Liver (tissue), 9 donors: Measurements from ENCODE around the gene FAAP100. TPM values are rescaled to one million over a fixed set of nuclear protein-coding genes. Genes with fewer than 3 reads are reported as not detected.

Source experiments
- DNase-seq: peaks from one replicate; pipeline ENCODE4 v3.0.0-alpha.2; 2017; ENCODE audit warnings: low spot score
- H3K27ac ChIP-seq, 2 donors: one replicate each; pipeline ENCODE4 v1.7.0; 2013; ENCODE audit warnings: inconsistent platforms in 2 of 2, low read length in 2 of 2, control low read depth in 1 of 2, low read depth in 1 of 2, mild to moderate bottlenecking in 1 of 2
- H3K27me3 ChIP-seq, 4 donors: one replicate each; pipeline versions ENCODE4 v1.6.1 to v1.7.0; 2013; ENCODE audit warnings: low read length in 3 of 4, inconsistent platforms in 1 of 4, mild to moderate bottlenecking in 1 of 4, moderate library complexity in 1 of 4; ENCODE audit not compliant: control insufficient read depth in 4 of 4, insufficient read depth in 4 of 4
- H3K36me3 ChIP-seq, 4 donors: one replicate each; pipeline versions ENCODE4 v1.6.1 to v1.7.0; 2013; ENCODE audit warnings: low read length in 3 of 4, mild to moderate bottlenecking in 3 of 4, low read depth in 1 of 4, moderate library complexity in 1 of 4; ENCODE audit not compliant: control insufficient read depth in 4 of 4, insufficient read depth in 3 of 4
- H3K4me1 ChIP-seq, 4 donors: one replicate each; pipeline versions ENCODE4 v1.6.1 to v1.7.0; 2013; ENCODE audit warnings: low read length in 3 of 4, mild to moderate bottlenecking in 3 of 4, moderate library complexity in 1 of 4; ENCODE audit not compliant: control insufficient read depth in 4 of 4, insufficient read depth in 4 of 4
- H3K4me3 ChIP-seq, 3 donors: one replicate each; pipeline versions ENCODE4 v1.6.1 to v1.7.0; 2013; ENCODE audit warnings: low read length in 3 of 3, control low read depth in 1 of 3, low read depth in 1 of 3, mild to moderate bottlenecking in 1 of 3
- H3K9ac ChIP-seq, 2 donors: one replicate each; pipeline ENCODE4 v1.7.0; 2013; ENCODE audit warnings: low read length in 2 of 2, mild to moderate bottlenecking in 2 of 2, moderate library complexity in 2 of 2, control low read depth in 1 of 2, low read depth in 1 of 2
- H3K9me3 ChIP-seq, 4 donors: one replicate each; pipeline versions ENCODE4 v1.6.1 to v1.7.0; 2013; ENCODE audit warnings: low read length in 3 of 4; ENCODE audit not compliant: control insufficient read depth in 4 of 4
- EGR1 ChIP-seq, 2 donors: IDR thresholded peaks; 2 replicates each; pipeline ENCODE4 v1.6.1; 2016 to 2018; ENCODE audit warnings: antibody characterized with exemption in 2 of 2, low read depth in 2 of 2
- FOXA2 ChIP-seq: IDR thresholded peaks from 2 replicates; pipeline ENCODE4 v1.6.1; 2016; ENCODE audit warnings: antibody characterized with exemption
- GABPA ChIP-seq, 2 donors: IDR thresholded peaks in 1 of 2; conservative IDR thresholded peaks in 1 of 2; 2 replicates each; pipeline ENCODE4 v1.6.1; 2016; ENCODE audit warnings: antibody characterized with exemption in 2 of 2, mild to moderate bottlenecking in 1 of 2, moderate library complexity in 1 of 2
- HNF4A ChIP-seq, 2 donors: conservative IDR thresholded peaks; 2 replicates each; pipeline ENCODE4 v1.6.1; 2016; ENCODE audit warnings: antibody characterized with exemption in 2 of 2, mild to moderate bottlenecking in 2 of 2
- HNF4G ChIP-seq: IDR thresholded peaks from 2 replicates; pipeline ENCODE4 v1.6.1; 2016; ENCODE audit warnings: antibody characterized with exemption
- JUND ChIP-seq, 2 donors: IDR thresholded peaks; 2 replicates each; pipeline ENCODE4 v1.6.1; 2016; ENCODE audit warnings: antibody characterized with exemption in 2 of 2
- RXRA ChIP-seq, 2 donors: IDR thresholded peaks; 2 replicates each; pipeline ENCODE4 v1.6.1; 2017 to 2018; ENCODE audit warnings: antibody characterized with exemption in 2 of 2, mild to moderate bottlenecking in 1 of 2
- TAF1 ChIP-seq: conservative IDR thresholded peaks from 2 replicates; pipeline ENCODE4 v1.6.1; 2016; ENCODE audit warnings: antibody characterized with exemption, mild to moderate bottlenecking
- YY1 ChIP-seq: IDR thresholded peaks from 2 replicates; pipeline ENCODE4 v1.6.1; 2016; ENCODE audit warnings: antibody characterized with exemption, mild to moderate bottlenecking
- WGBS: extraction: QIAGEN DNeasy Blood & Tissue Kit; methylation state at CpG from one replicate; pipeline ENCODE4 v1.1.7; 2013; 5-methylcytosine and 5-hydroxymethylcytosine counted together
- polyA plus RNA-seq, 2 donors: library from polyadenylated mRNA; stranded (reverse) in 1 of 2; unstranded in 1 of 2; fragments of 200-250 nt in 1 of 2; fragments of >200 nt in 1 of 2; fragmentation: Nextera tagmentation in 1 of 2; extraction: Ambion mirVana in 1 of 2; gene quantifications; one replicate each; pipeline versions ENCODE4 v1.2.1 to v1.2.3, GENCODE V29; 2013 to 2015
- total RNA-seq, 2 donors: library from RNA; depleted of rRNA; stranded (reverse); fragments of >200 nt; gene quantifications; one replicate each; pipeline ENCODE4 v1.2.3, GENCODE V29; 2014
- TF ChIP-seq, protein P1 (sequence below): IDR thresholded peaks from 2 replicates; pipeline ENCODE4 v1.6.1; 2016; ENCODE audit warnings: antibody characterized with exemption, mild to moderate bottlenecking
- TF ChIP-seq, protein P2 (sequence below): fragments of 150-350 bp; IDR thresholded peaks from 2 replicates; pipeline ENCODE4 v1.5.1; 2017; ENCODE audit warnings: improper control_type of control experiment, low read depth, low read length; ENCODE audit not compliant: missing input control
- TF ChIP-seq, protein P3 (sequence below): IDR thresholded peaks from 2 replicates; pipeline ENCODE4 v1.6.1; 2016; ENCODE audit warnings: antibody characterized with exemption
- TF ChIP-seq, protein P4 (sequence below): IDR thresholded peaks from 2 replicates; pipeline ENCODE4 v1.6.1; 2016; ENCODE audit warnings: antibody characterized with exemption
- donor health status: healthy.
- donor health status: healthy.
- donor health status: healthy.
- donor health status: healthy.
- donor health status: healthy.

The FAAP100 gene
- total and polyA plus RNA-seq, 4 donors, result 8.1 to 14.7 (median 9.7) TPM

DNA sequence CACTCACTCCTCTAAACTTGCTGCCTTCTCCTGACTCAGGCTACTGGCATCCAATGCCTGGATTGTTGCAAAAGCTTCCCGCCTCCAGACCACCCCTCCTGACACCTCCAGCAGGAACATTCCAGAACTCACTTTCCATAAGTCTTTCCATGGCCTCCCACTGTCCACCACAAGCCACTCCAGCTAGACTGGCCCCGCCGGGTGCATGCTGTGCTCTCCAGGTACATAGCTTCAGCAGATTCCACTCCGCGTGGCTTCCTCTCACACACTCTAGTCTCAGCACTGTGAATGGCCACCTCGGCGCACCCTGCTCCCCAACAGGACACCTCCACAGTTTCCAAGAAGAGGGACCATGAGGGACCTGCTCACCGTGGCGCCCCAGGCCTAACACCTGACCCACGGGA is 25.9 kb upstream of the FAAP100 start:
- H3K9ac ChIP-seq, result no peak overlapping the region
- no peaks in the 10 kb centered on the region for H3K27me3 ChIP-seq
- H3K4me1 ChIP-seq, result peaks cover 3 to 13% (median 8%) of the 10 kb centered on the region in 4 donors
- H3K36me3 ChIP-seq, result peaks cover 14 to 44% (median 19%) of the 10 kb centered on the region in 4 donors
- no peak overlapping the region for H3K4me3 ChIP-seq
- DNase-seq, result no peak
- 97% methylated on average over 10 of the region's 10 CpGs for WGBS
- peak overlapping the region in 1 of 2 donors; percentile 5 for H3K27ac ChIP-seq
- no peaks in the 10 kb centered on the region for H3K9me3 ChIP-seq
- TF ChIP-seq JUND (IDR thresholded peaks at IDR 0.05) (no peak), TAF1 (no peak), RXRA (IDR thresholded peaks at IDR 0.05) (no peak), GABPA (IDR thresholded peaks at IDR 0.05 in 1 of 2, conservative IDR thresholded peaks at IDR 0.05 in 1 of 2) (no peak), HNF4A (conservative IDR thresholded peaks at IDR 0.05) (no peak)
- TF ChIP-seq, protein P1, sequence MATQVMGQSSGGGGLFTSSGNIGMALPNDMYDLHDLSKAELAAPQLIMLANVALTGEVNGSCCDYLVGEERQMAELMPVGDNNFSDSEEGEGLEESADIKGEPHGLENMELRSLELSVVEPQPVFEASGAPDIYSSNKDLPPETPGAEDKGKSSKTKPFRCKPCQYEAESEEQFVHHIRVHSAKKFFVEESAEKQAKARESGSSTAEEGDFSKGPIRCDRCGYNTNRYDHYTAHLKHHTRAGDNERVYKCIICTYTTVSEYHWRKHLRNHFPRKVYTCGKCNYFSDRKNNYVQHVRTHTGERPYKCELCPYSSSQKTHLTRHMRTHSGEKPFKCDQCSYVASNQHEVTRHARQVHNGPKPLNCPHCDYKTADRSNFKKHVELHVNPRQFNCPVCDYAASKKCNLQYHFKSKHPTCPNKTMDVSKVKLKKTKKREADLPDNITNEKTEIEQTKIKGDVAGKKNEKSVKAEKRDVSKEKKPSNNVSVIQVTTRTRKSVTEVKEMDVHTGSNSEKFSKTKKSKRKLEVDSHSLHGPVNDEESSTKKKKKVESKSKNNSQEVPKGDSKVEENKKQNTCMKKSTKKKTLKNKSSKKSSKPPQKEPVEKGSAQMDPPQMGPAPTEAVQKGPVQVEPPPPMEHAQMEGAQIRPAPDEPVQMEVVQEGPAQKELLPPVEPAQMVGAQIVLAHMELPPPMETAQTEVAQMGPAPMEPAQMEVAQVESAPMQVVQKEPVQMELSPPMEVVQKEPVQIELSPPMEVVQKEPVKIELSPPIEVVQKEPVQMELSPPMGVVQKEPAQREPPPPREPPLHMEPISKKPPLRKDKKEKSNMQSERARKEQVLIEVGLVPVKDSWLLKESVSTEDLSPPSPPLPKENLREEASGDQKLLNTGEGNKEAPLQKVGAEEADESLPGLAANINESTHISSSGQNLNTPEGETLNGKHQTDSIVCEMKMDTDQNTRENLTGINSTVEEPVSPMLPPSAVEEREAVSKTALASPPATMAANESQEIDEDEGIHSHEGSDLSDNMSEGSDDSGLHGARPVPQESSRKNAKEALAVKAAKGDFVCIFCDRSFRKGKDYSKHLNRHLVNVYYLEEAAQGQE, result no peak

DNA sequence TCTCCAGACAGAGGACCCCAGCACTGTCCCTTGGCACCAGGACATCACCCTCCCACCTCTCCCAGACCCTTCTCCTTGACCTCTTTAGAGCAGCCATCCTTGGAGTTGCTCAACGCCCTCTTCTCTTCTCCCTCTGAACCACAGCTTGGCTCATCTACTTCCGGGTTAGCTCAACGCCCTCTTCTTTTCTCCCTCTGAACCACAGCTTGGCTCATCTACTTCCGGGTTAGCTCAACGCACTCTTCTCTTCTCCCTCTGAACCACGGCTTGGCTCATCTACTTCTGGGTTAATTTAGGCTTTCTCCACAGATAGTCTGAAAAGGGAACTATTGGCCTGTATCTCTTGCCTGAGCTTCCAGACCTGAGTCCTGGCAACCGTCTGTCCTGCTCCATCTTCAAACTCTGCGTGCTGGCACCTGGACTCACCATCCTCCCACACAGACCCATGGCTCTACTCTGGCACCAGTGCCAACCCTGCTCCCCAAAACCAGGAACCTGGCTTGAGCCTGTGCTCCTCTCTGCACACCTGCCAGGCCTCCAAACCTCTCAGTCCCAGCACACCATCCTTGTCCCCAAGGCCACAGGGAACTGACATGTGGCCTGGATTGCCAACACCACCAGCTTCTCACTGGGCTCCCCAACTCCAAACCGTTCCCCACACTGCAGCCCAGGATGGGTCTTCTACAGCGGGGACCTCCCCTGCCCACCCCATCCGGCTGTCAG is 25.3 kb upstream of the FAAP100 start:
- no peak overlapping the region for H3K9ac ChIP-seq
- WGBS, result 87% methylated on average over 11 of the region's 11 CpGs
- H3K27me3 ChIP-seq, result no peaks in the 10 kb centered on the region
- peaks cover 16 to 38% (median 20%) of the 10 kb centered on the region in 4 donors for H3K36me3 ChIP-seq
- H3K27ac ChIP-seq, result no peak overlapping the region
- H3K9me3 ChIP-seq, result no peaks in the 10 kb centered on the region
- TF ChIP-seq, protein P2, sequence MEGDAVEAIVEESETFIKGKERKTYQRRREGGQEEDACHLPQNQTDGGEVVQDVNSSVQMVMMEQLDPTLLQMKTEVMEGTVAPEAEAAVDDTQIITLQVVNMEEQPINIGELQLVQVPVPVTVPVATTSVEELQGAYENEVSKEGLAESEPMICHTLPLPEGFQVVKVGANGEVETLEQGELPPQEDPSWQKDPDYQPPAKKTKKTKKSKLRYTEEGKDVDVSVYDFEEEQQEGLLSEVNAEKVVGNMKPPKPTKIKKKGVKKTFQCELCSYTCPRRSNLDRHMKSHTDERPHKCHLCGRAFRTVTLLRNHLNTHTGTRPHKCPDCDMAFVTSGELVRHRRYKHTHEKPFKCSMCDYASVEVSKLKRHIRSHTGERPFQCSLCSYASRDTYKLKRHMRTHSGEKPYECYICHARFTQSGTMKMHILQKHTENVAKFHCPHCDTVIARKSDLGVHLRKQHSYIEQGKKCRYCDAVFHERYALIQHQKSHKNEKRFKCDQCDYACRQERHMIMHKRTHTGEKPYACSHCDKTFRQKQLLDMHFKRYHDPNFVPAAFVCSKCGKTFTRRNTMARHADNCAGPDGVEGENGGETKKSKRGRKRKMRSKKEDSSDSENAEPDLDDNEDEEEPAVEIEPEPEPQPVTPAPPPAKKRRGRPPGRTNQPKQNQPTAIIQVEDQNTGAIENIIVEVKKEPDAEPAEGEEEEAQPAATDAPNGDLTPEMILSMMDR, result no peak
- TF ChIP-seq GABPA (IDR thresholded peaks at IDR 0.05 in 1 of 2, conservative IDR thresholded peaks at IDR 0.05 in 1 of 2), result peak in 1 of 2 donors; percentile 40
- no peak for DNase-seq
- H3K4me1 ChIP-seq, result peaks cover 3 to 13% (median 8%) of the 10 kb centered on the region in 4 donors
- H3K4me3 ChIP-seq, result no peak overlapping the region

DNA sequence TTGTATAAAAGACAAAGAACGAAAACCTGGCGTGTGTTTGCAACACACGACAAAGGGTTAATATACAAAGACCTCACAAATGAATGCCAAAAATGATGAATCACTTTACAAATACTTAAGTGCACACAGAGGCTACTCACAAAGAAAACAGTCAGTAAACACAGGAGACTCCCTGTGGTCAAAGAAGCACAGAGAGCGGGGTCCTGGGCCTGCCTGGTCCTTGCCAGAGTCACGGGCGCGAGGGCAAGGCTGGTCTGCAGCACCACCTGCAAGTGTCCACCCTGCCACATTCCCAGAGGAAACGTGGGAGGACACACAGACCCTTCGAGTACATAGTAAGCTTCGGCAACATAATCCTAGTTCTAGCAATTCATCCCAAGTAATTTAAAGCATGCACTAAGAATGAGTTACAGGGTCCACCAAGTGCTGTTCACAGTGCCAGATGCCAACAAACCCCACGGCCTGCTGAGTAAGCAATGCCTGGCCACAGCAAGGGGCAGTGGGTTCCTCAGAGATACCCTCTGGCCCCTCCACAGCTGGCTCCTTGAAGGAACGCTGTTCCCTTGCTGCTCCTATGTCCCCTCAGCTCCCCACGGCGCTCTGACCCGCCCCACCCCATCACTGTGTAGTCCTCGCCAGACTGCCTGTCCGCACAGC is 24.6 kb upstream of the FAAP100 start:
- 88% methylated on average over 17 of the region's 17 CpGs for WGBS
- peaks cover 3 to 13% (median 8%) of the 10 kb centered on the region in 4 donors for H3K4me1 ChIP-seq
- peaks cover 13 to 35% (median 21%) of the 10 kb centered on the region in 4 donors for H3K36me3 ChIP-seq
- H3K9ac ChIP-seq, result no peak overlapping the region
- H3K27ac ChIP-seq, result no peak overlapping the region
- no peak overlapping the region for H3K4me3 ChIP-seq
- H3K27me3 ChIP-seq, result no peaks in the 10 kb centered on the region
- TF ChIP-seq TAF1, result no peak
- TF ChIP-seq GABPA (IDR thresholded peaks at IDR 0.05 in 1 of 2, conservative IDR thresholded peaks at IDR 0.05 in 1 of 2), result no peak
- TF ChIP-seq, protein P3, sequence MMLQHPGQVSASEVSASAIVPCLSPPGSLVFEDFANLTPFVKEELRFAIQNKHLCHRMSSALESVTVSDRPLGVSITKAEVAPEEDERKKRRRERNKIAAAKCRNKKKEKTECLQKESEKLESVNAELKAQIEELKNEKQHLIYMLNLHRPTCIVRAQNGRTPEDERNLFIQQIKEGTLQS, result no peak
- TF ChIP-seq FOXA2, result no peak
- TF ChIP-seq, protein P4, sequence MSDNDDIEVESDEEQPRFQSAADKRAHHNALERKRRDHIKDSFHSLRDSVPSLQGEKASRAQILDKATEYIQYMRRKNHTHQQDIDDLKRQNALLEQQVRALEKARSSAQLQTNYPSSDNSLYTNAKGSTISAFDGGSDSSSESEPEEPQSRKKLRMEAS, result no peak
- TF ChIP-seq JUND (IDR thresholded peaks at IDR 0.05), result no peak
- no peak for TF ChIP-seq YY1
- TF ChIP-seq EGR1 (IDR thresholded peaks at IDR 0.05; ENCODE audit: low read depth in 2 of 2), result no peak
- no peak for TF ChIP-seq HNF4G
- no peak for DNase-seq
- no peaks in the 10 kb centered on the region for H3K9me3 ChIP-seq
